AG09309 (cell line): Measurements from ENCODE around the gene NT5C3A.

Experiments
- DNase-seq: peaks from one replicate; pipeline ENCODE4 v3.0.0-alpha.2; 2010; ENCODE audit warnings: low read depth
- H3K4me3 ChIP-seq: 2 replicates; pipeline ENCODE4 v1.5.1; 2011; ENCODE audit warnings: mild to moderate bottlenecking, low read depth, low read length, moderate library complexity; ENCODE audit not compliant: control insufficient read depth
- CTCF ChIP-seq: IDR thresholded peaks from 2 replicates; pipeline ENCODE4 v1.5.1; 2011; ENCODE audit warnings: mild to moderate bottlenecking, low read depth, low read length, inconsistent platforms; ENCODE audit not compliant: insufficient read depth, control insufficient read depth; ENCODE audit errors: missing control alignments

Gene NT5C3A

GRCh38 chr7:33089142-33089541 is 26.6 kb upstream of the NT5C3A start:
- H3K4me3 ChIP-seq = no peak overlapping the region
- TF ChIP-seq CTCF = no peak
- DNase-seq = no peak

- no peak overlapping the region for H3K4me3 ChIP-seq
- TF ChIP-seq CTCF = no peak
- no peak for DNase-seq
Observed at GRCh38 chr7:33087858-33088257, 25.3 kb upstream of the NT5C3A start.

GRCh38 chr7:33087356-33087755 is 24.8 kb upstream of the NT5C3A start:
- DNase-seq = no peak
- no peak overlapping the region for H3K4me3 ChIP-seq

GRCh38 chr7:33079763-33080690 is 17.5 kb upstream of the NT5C3A start:
- no peak for TF ChIP-seq CTCF
- no peak overlapping the region for H3K4me3 ChIP-seq
- DNase-seq = no peak

More at GRCh38 chr7:33087356-33087755, 24.8 kb upstream of the NT5C3A start:
- no peak for TF ChIP-seq CTCF

- no peak for TF ChIP-seq CTCF
- H3K4me3 ChIP-seq = no peak overlapping the region
- no peak for DNase-seq
Observed at GRCh38 chr7:33079096-33079495, 16.5 kb upstream of the NT5C3A start.

GRCh38 chr7:33076737-33077136 is 14.2 kb upstream of the NT5C3A start:
- H3K4me3 ChIP-seq = no peak overlapping the region
- no peak for DNase-seq
- TF ChIP-seq CTCF = no peak
